Measurements from ENCODE around the gene FA2H.

GRCh38 chr16:74673876-74674275 lies 100.7 kb downstream of the FA2H start:
- TF ChIP-seq CTCF (IDR thresholded peaks at IDR 0.05 in 4 of 5, conservative IDR thresholded peaks at IDR 0.05 in 1 of 5) (no peak), POLR2A (IDR thresholded peaks at IDR 0.05) (no peak)

All from gastrocnemius medialis (tissue), 4 donors.